Measurements from ENCODE around the gene ERCC1. TPM values are rescaled to one million over a fixed set of nuclear protein-coding genes. Genes with fewer than 3 reads are reported as not detected.

ERCC1 gene
- total and polyA plus RNA-seq, 9 donors = 41.1 to 98.6 (median 83.1) TPM

- Histone ChIP-seq H3K9me3 (no peaks in the 10 kb centered on the region), H3K4me1 (ENCODE audit: insufficient read depth) (peaks cover 6% of the 10 kb centered on the region), H3K27ac (no peak overlapping the region), H3K4me3 (no peak overlapping the region), H3K36me3 (no peaks in the 10 kb centered on the region), H3K27me3 (no peaks in the 10 kb centered on the region)
- WGBS, 3 donors = 77 to 82% (median 79%) methylated on average over 6 of the region's 6 CpGs
- no peak for DNase-seq
- TF ChIP-seq CTCF (IDR thresholded peaks at IDR 0.05) (no peak), POLR2A (IDR thresholded peaks at IDR 0.05) (no peak)
- intact Hi-C loops (cut with DNase I) = loop anchor here in 1 of 4 donors (10.0 kb wide), 1 partner anchor 264 kb away; no protein-coding TSS in a partner anchor
Observed at GRCh38 chr19:45420871-45421270, 2.8 kb downstream of the ERCC1 start.

GRCh38 chr19:45420356-45420755 is 3.4 kb downstream of the ERCC1 start:
- TF ChIP-seq POLR2A (IDR thresholded peaks at IDR 0.05) (no peak), EP300 (IDR thresholded peaks at IDR 0.05) (no peak), CTCF (IDR thresholded peaks at IDR 0.05) (no peak)
- H3K27me3 ChIP-seq = no peaks in the 10 kb centered on the region
- H3K9me3 ChIP-seq = no peaks in the 10 kb centered on the region
- intact Hi-C loops (cut with DNase I) = loop anchor here in 1 of 4 donors (10.0 kb wide), 1 partner anchor 264 kb away; no protein-coding TSS in a partner anchor
- H3K4me1 ChIP-seq (ENCODE audit: insufficient read depth) = peaks cover 6% of the 10 kb centered on the region
- no peaks in the 10 kb centered on the region for H3K36me3 ChIP-seq
- WGBS, 3 donors = 74 to 82% (median 76%) methylated on average over 10 of the region's 10 CpGs
- no peak overlapping the region for H3K27ac ChIP-seq
- no peak for DNase-seq
- no peak overlapping the region for H3K4me3 ChIP-seq

GRCh38 chr19:45419895-45420294 is 3.8 kb downstream of the ERCC1 start:
- Histone ChIP-seq H3K4me3 (no peak overlapping the region), H3K9me3 (no peaks in the 10 kb centered on the region), H3K27me3 (no peaks in the 10 kb centered on the region), H3K36me3 (no peaks in the 10 kb centered on the region), H3K4me1 (ENCODE audit: insufficient read depth) (peaks cover 6% of the 10 kb centered on the region), H3K27ac (no peak overlapping the region)
- intact Hi-C loops (cut with DNase I) = loop anchor here in 1 of 4 donors (10.0 kb wide), 1 partner anchor 265 kb away; no protein-coding TSS in a partner anchor
- no peak for TF ChIP-seq CTCF (IDR thresholded peaks at IDR 0.05)
- no peak for TF ChIP-seq POLR2A (IDR thresholded peaks at IDR 0.05)
- no peak for TF ChIP-seq EP300 (IDR thresholded peaks at IDR 0.05)
- DNase-seq = no peak
- WGBS, 3 donors = 20 to 28% (median 28%) methylated on average over 1 to 3 of the region's 3 CpGs

- no peak for DNase-seq
- no peak overlapping the region for H3K27ac ChIP-seq
- no peaks in the 10 kb centered on the region for H3K36me3 ChIP-seq
Observed at GRCh38 chr19:45419396-45419795, 4.3 kb downstream of the ERCC1 start.

More at GRCh38 chr19:45419396-45419795, 4.3 kb downstream of the ERCC1 start:
- WGBS, 3 donors = 10 to 17% (median 16%) methylated on average over 4 of the region's 4 CpGs
- intact Hi-C loops (cut with DNase I) = no loop called here
- no peak for TF ChIP-seq EP300 (IDR thresholded peaks at IDR 0.05)
- TF ChIP-seq POLR2A (IDR thresholded peaks at IDR 0.05) = no peak
- no peak for TF ChIP-seq CTCF (IDR thresholded peaks at IDR 0.05)
- Histone ChIP-seq H3K9me3 (no peaks in the 10 kb centered on the region), H3K4me3 (no peak overlapping the region), H3K4me1 (ENCODE audit: insufficient read depth) (peaks cover 6% of the 10 kb centered on the region), H3K27me3 (no peaks in the 10 kb centered on the region)

Data from ovary (tissue), 9 donors.